ENCODE measurements around the gene SPATC1L.
A peak's percentile ranks its signal among the peaks of the same experiment; 100 is the strongest.

SPATC1L gene

DNA sequence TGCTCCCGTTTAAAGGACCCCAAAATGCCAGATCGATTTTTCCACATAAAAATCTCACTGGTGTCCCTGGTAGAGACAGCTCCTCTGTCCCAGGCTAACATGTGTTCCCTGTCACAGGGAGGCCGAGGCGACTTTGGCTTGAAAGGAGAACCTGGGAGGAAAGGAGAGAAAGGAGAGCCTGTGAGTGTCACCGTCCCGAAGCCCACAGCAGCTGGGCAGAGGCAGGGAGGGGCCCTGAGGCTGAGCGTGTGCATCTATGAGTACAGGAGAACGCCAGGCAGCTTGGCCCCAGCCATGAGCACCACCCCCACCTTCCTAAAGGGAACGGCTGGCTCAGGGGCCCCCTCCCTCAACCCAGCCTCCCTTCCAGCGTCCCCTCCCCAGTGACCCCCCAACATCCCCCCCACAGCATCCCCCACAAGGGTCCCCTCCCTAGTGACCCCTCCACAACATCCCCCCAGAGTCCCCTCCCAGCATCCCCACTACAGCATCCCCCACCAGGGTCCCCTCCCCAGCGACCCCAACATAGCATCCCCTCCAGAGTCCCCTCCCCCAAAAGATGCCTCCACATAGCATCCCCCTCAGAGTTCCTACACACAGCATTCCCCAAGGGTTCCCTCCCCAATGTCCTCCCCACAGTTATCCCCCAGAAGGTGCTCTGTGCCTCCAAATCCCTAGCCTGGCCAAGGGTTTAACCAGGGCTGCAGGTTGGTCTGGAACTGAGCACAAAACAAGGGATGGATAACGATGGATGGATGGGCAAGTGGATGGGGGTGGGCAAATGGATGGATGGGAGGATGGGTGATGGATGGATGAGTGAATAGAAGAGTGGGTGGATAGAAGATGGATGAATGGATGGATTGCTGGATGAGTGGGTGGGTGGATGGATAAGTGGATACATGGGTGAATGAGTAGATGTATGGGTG lies 61.2 kb downstream of the SPATC1L start:
- Mint-ChIP-seq H3K4me3 (no peak overlapping the region), H3K4me1 (no peaks in the 10 kb centered on the region), H3K27me3 (no peaks in the 10 kb centered on the region), H3K27ac (peak overlapping the region in 1 of 2 donors; percentile 49), H3K9me3 (peaks cover 0 to 10% of the 10 kb centered on the region in 2 donors)
- DNase-seq (peak in 1 of 2 donors; percentile 2), ATAC-seq (no peak)

DNA sequence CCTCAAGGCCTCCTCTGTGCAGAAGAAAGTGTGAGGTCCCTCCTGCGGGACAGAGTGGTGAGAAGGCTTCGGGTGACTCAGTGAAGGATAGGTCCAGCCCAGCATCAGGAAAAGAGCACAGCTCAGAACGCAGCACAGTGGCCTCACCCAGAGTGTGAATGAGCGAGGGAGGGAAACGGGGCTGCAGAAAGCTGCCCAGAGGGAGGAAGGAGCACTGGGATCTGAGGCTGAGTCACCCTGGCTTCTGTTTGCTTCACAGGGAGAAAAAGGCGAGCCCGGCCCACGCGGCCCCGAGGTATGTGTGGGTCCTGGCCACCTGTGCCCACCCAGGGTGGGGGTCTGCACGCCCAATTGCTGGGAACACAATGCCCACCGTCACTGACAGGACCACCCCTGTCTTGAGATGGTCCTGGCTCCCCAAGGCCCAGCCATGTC lies 62.0 kb downstream of the SPATC1L start:
- Mint-ChIP-seq H3K27me3 (no peaks in the 10 kb centered on the region), H3K4me1 (no peaks in the 10 kb centered on the region), H3K9me3 (peaks cover 0 to 10% of the 10 kb centered on the region in 2 donors), H3K27ac (no peak overlapping the region), H3K4me3 (no peak overlapping the region)
- no peak for ATAC-seq
- DNase-seq, result no peak

DNA sequence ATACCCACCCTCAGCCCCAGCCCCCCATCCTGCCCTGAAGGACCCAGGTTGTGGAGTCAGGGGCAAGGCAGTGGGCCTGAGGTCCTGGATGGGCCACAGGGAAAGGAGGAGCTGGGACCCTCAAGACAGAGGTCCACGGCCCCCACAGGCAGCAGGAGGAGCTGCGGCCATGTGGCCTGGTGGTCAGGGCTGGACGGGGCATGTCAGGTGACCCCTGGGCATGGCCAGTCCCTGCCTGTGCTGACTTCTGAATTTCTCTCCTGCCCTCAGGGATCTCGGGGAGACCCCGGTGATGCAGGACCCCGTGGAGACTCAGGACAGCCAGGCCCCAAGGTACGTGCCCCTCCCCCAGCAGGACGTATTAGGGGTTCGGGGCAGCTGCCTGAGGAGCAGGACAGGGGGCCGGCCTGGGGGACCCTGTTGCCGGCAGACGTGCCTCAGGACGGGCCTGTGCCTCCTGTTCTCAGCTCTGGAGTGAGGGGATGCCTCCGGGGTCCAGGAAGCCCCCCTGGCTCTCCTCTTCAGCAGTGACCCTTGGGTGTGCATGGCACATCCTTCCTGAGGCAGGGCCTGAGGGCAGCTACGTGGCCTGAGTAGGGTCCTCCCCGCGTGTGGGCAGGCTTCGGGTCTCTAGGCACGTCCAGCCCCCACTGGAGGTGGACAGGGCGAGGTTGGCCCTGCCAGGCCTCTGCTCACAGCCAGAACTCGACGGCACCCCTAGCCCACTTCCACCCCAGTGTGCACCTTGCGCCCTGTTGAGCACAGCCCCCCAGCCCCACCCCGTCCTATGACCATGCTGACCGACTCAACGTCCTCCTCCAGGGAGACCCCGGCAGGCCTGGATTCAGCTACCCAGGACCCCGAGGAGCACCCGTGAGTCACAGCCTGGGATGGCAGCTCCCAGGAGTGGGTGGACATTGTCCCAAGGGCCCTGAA lies 62.7 kb downstream of the SPATC1L start:
- H3K27ac Mint-ChIP-seq, result peak overlapping the region in 1 of 2 donors; percentile 54
- peaks cover 0 to 10% of the 10 kb centered on the region in 2 donors for H3K9me3 Mint-ChIP-seq
- peak in 1 of 2 donors; percentile 6 for DNase-seq
- H3K4me3 Mint-ChIP-seq, result no peak overlapping the region
- H3K27me3 Mint-ChIP-seq, result no peaks in the 10 kb centered on the region
- no peak for ATAC-seq
- no peaks in the 10 kb centered on the region for H3K4me1 Mint-ChIP-seq

DNA sequence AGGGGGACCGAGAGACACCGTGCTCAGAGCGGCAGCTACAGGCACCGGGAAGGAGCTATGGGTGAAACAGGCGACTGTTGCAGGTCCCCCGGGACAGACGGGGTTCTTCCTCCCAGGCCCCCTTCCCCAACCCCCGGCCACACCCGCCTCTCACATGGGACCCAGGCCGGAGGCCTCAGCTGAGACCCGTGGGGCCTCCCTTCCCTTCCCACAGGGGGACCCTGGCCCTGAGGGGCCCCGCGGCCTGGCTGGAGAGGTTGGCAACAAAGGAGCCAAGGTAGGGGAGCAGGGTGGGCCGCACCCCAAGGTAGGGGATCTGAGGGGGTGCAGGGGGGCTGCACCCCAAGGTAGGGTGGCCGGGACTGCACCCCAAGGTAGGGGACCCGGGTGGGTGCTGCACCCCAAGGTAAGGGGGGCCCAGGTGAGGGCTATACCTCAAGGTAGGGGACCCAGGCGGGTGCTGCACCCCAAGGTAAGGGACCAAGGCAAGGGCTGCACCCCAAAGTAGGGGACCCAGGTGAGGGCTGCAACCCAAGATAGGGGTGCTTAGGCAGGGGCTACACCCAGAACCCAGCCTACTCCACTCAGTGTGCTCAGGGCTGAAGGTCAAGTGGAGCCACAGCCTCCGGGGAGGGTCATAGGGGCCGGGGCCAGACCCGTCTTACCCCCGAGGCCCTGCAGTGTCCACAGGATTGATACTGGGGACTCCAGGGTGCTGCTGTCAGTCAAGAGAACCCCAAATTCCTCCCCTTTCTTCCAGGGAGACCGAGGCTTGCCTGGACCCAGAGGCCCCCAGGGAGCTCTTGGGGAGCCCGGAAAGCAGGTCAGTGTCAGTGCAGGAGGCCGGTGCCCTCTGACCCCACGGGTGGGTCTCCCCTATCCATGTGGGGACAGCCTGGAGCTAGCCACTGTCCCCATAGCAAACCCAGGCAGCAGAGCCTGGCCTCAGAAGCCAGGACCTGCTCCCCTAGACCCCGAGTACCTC lies 63.7 kb downstream of the SPATC1L start:
- peaks cover 0 to 10% of the 10 kb centered on the region in 2 donors for H3K9me3 Mint-ChIP-seq
- DNase-seq (peak in 1 of 2 donors; percentile 7), ATAC-seq (peak; percentile 45)
- peak overlapping the region in 1 of 2 donors; percentile 27 for H3K27ac Mint-ChIP-seq
- no peak overlapping the region for H3K4me3 Mint-ChIP-seq
- H3K27me3 Mint-ChIP-seq, result no peaks in the 10 kb centered on the region
- H3K4me1 Mint-ChIP-seq, result no peaks in the 10 kb centered on the region

DNA sequence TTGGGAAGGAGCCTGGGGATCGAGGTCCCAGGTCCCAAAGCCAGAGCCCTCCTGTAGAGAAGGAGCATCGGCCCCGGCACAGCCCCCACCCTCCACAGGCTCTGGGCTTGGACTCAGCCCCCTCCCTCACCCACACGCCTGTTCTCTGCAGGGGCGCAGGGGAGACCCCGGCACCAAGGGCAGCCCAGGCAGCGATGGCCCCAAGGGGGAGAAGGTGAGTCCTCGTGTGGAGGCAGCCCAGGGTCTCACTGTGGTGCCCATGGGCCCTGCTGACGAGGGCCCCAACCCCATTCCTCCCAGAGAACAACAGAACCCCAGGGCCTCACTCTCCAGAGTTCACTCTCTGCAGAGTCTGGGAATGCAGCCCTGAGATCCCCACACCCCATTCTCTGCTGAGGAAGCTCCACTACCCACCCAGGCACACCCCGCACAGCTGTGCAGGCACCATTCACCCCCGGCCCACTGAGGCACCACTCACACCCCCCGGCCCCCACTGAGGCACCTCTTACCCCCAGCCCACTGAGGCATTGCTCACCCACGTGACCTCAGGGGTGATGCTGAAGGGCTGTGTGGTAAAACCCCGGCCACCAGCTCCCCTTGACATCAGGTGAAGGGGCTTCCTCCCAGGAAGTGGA lies 64.5 kb downstream of the SPATC1L start:
- peak; percentile 29 for ATAC-seq
- peaks cover 0 to 10% of the 10 kb centered on the region in 2 donors for H3K9me3 Mint-ChIP-seq
- peak in 1 of 2 donors; percentile 4 for DNase-seq
- peak overlapping the region in 1 of 2 donors; percentile 27 for H3K27ac Mint-ChIP-seq
- H3K27me3 Mint-ChIP-seq, result no peaks in the 10 kb centered on the region
- H3K4me3 Mint-ChIP-seq, result no peak overlapping the region
- no peaks in the 10 kb centered on the region for H3K4me1 Mint-ChIP-seq

DNA sequence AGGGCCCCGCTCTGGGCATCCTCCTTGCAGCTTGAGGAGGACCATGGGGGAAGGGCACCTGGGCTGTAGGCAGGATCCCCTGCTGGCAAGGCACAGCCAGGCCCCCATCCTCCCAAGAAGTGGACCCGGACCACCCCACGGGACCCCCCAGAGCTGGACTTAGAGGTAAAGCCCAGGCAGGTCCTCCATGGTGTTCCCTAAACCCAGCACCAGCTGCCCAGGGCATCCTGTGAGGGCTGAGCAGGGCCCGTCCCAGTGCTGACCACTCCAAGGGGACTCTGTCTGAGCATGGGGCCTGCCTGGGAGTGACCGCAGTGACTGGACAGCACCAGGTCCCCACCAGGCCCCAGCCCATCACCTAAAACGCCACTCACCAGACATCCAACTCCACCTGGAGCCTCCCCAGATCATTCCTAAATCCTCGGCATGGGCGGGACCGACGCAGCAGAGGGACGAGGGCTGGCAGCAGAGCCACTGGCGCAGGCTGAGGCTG lies 65.1 kb downstream of the SPATC1L start:
- Mint-ChIP-seq H3K4me1 (no peaks in the 10 kb centered on the region), H3K4me3 (no peak overlapping the region), H3K27ac (no peak overlapping the region), H3K9me3 (peaks cover 0 to 9% of the 10 kb centered on the region in 2 donors), H3K27me3 (no peaks in the 10 kb centered on the region)
- ATAC-seq (no peak), DNase-seq (peak in 1 of 2 donors; percentile 8)

DNA sequence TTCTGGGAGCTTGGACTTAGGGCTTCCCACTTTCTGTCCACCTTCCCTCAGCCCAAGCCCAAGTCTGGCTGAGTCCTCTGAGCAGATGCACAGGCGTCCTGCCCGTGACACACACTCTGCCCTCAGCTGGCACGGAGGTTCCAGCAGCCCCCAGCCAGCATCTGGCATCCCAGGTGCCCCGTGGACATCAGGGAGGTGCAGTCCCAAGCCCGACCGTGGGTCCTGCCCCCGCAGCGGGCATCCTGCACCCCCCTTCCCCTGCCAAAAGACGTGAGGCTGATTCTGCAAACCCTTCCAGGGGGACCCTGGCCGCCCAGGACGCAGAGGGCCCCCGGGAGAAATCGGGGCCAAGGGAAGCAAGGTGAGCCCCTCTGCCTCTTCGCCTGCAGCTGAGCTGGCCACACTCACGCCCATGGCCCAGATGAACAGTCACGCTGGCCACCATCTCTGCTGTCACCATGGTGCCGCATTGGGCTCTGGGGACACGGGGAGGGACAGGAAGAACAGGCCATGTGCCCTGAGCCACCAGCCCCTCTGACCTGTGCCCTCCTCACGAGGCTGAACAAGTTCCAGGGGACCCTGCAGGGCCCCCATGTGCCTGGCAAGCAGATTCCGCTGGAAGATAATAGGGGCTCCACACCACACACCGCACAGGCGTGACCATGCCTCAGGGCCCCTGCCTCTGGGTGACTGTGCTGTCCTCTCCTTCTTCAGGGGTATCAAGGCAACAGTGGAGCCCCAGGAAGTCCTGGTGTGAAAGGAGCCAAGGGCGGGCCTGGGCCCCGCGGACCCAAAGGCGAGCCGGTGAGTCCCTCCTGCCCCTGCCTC lies 65.7 kb downstream of the SPATC1L start:
- H3K27ac Mint-ChIP-seq, result no peak overlapping the region
- no peaks in the 10 kb centered on the region for H3K27me3 Mint-ChIP-seq
- ATAC-seq (no peak), DNase-seq (peak in 1 of 2 donors; percentile 4)
- H3K4me3 Mint-ChIP-seq, result no peak overlapping the region
- H3K9me3 Mint-ChIP-seq, result peaks cover 0 to 3% of the 10 kb centered on the region in 2 donors
- no peaks in the 10 kb centered on the region for H3K4me1 Mint-ChIP-seq

DNA sequence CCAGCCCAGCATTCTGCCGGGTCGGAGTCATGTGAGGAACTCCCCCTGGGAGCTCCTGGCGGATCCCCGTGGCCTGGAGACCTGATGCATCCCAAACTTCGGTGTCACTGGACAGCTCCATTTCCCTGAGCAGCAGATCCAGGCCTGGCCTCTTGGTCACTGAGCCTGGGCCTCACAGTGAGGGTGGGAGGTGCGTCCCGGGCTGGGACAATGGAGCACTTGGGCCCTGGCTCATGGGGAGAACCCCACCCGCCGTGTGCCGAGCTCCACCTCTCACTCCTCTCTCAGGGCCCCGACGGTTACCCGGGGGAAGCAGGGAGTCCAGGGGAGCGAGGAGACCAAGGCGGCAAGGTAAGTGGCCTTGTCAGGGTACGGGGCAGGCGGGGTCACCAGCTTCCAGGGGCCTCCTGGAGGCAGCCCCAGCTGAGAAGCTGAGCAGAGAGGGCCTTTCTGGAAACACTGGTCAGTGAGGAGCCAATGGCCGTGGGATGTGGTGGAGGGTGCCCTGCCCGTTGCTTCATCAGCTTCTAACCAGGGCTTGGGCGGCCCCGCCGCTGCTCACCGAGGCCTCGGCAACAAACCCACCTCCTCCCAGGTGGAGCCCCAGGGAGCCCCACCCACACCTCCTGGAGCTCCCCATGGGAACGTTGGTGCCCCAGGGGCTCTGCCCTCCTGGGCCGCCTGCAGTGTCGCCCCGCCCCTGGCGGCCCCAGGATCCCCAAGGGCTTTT lies 66.5 kb downstream of the SPATC1L start:
- no peaks in the 10 kb centered on the region for H3K4me1 Mint-ChIP-seq
- no peak overlapping the region for H3K27ac Mint-ChIP-seq
- DNase-seq, result peak in 1 of 2 donors; percentile 8
- H3K4me3 Mint-ChIP-seq, result no peak overlapping the region
- H3K27me3 Mint-ChIP-seq, result no peaks in the 10 kb centered on the region
- H3K9me3 Mint-ChIP-seq, result no peaks in the 10 kb centered on the region
- ATAC-seq, result no peak

DNA sequence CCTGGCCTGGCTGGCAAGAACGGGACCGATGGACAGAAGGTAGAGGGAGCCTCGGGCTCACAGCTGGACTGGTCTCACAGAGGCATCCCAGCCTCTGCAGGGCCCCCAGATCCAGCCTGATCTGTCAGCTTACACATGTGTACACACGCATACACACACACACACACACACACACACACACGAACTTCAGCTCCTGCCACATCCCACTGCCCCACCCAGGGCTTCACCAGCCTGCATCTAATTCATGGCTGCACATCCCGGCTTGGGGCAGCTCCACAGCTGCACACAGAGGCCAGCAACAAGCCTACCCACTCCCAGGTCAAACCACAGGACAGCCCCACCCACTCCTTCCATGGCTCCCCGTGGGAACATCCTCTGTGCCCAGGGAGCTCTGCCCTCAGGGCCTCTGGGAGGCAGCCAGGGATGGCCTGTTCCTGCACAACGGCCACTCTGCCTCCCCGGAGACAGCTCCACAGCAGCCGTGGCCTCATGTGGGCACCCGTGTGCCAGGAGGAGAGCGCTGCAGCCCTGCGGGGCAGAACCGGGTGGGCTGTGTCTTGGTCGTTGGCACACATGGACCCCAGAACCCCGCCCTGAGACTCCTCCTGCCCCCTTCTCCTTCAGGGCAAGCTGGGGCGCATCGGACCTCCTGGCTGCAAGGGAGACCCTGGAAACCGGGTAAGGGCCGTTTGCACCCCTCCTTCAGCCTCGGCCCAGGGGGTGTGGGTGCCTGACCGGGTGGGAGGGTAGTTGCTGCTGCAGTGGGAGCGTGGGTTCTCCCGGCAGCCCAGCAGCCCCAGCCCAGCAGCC lies 67.3 kb downstream of the SPATC1L start:
- H3K4me1 Mint-ChIP-seq, result no peaks in the 10 kb centered on the region
- DNase-seq, result peak in 1 of 2 donors; percentile 7
- H3K27me3 Mint-ChIP-seq, result no peaks in the 10 kb centered on the region
- no peak overlapping the region for H3K4me3 Mint-ChIP-seq
- peak overlapping the region in 1 of 2 donors; percentile 46 for H3K27ac Mint-ChIP-seq
- no peak for ATAC-seq
- H3K9me3 Mint-ChIP-seq, result no peaks in the 10 kb centered on the region

DNA sequence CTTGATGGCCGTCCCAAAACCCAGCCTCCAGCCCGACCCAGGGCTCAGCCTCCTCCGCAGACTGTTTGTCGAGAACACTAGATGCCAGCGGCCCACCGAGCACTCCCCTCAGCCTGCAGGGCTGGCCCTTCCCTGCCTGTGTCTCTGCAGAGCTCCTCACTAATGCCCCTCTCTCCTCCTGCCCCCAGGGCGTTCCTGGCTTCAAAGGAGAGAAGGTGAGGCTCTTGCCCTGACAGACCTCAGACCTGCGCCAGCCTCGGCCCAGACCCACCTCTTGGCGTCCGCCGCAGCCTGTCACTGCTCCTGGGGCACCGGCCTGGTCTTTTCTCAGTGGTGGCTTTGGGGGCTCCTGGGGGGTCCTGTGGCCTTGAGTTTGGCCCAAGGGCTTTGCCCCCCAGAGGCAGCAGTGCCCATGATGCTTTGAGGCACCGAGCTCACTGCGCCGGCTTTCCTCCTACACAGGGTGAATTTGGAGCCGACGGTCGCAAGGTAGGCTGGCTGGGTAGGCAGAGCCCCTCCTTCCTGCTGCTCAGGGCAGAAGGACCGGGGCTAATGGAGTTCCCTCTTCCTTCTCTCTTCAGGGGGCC lies 68.0 kb downstream of the SPATC1L start:
- ATAC-seq, result no peak
- peak in 1 of 2 donors; percentile 6 for DNase-seq
- no peak overlapping the region for H3K27ac Mint-ChIP-seq
- H3K4me3 Mint-ChIP-seq, result no peak overlapping the region
- no peaks in the 10 kb centered on the region for H3K27me3 Mint-ChIP-seq
- no peaks in the 10 kb centered on the region for H3K4me1 Mint-ChIP-seq
- no peaks in the 10 kb centered on the region for H3K9me3 Mint-ChIP-seq

DNA sequence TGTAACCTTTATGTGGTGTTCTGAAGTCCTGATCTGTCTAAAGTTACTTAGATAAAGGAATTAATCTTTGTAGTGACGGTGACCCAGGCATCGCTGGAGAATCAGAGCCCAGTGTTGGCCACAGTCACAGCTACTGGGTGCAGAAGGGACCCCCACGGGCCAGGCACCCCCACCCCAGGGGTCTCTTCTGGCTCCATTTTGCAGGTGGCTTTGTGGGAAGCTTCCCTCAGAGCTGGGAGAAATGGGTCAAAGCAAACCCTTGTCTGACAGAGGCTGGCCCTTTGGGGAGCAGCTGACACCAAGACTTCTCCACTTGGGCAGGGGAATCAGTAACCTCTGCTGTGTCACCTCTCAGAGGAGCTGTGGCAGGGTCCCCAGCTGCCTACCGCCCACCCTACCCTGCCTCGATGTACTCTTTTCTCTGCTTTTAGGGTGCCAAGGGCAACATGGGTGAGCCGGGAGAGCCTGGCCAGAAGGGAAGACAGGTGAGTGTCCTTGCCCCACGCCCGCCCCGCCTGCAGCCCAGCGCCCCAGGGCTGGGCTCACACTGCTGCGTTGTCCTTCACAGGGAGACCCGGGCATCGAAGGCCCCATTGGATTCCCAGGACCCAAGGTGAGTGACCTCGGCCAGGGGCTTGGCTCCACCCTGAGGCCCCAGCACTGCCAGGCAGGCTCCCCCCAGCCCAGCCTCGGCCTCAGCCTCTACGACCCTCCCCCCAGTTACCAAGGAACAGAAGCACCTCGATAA lies 68.6 kb downstream of the SPATC1L start:
- Mint-ChIP-seq H3K4me3 (no peak overlapping the region), H3K4me1 (no peaks in the 10 kb centered on the region), H3K9me3 (no peaks in the 10 kb centered on the region), H3K27me3 (no peaks in the 10 kb centered on the region), H3K27ac (no peak overlapping the region)
- DNase-seq (peak in 1 of 2 donors; percentile 3), ATAC-seq (no peak)
